ENCODE results near the gene OR5D14.

DNA sequence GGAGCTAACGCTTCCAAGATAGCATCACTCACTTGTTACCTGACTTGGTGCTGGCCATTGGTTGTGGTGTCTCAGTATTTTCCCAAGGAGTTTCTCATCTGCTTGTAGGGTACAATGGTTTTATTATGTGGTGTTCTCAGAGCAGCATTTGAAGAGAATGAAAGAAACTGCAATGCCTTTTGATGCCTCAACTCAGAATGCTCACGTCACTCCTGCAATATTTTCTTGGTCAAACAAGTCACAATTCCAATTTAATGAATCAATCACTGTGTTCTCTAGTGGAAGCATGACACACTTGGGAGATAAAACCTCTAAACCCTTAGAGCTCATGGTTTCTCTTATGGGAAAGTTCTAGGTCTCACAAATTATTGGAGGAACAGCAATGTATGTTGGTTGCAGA lies 2.0 kb upstream of the OR5D14 start:
- TF ChIP-seq POLR2A (IDR thresholded peaks at IDR 0.05): no peak
- TF ChIP-seq, protein P1, sequence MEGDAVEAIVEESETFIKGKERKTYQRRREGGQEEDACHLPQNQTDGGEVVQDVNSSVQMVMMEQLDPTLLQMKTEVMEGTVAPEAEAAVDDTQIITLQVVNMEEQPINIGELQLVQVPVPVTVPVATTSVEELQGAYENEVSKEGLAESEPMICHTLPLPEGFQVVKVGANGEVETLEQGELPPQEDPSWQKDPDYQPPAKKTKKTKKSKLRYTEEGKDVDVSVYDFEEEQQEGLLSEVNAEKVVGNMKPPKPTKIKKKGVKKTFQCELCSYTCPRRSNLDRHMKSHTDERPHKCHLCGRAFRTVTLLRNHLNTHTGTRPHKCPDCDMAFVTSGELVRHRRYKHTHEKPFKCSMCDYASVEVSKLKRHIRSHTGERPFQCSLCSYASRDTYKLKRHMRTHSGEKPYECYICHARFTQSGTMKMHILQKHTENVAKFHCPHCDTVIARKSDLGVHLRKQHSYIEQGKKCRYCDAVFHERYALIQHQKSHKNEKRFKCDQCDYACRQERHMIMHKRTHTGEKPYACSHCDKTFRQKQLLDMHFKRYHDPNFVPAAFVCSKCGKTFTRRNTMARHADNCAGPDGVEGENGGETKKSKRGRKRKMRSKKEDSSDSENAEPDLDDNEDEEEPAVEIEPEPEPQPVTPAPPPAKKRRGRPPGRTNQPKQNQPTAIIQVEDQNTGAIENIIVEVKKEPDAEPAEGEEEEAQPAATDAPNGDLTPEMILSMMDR (IDR thresholded peaks at IDR 0.05): no peak

Data from testis (tissue), 2 donors.